ENCODE data around the gene WIPI1. TPM values are rescaled to one million over a fixed set of nuclear protein-coding genes. Genes with fewer than 3 reads are reported as not detected.
"Not testable (repeated sequence)": the region's sequence is repeated elsewhere in the genome, so short reads cannot be mapped to it uniquely, and the experiment has no call there.

WIPI1 gene
- total and polyA plus RNA-seq, 4 experiments from 2014 or later = 4.4 to 12.3 (median 9.9) TPM

DNA sequence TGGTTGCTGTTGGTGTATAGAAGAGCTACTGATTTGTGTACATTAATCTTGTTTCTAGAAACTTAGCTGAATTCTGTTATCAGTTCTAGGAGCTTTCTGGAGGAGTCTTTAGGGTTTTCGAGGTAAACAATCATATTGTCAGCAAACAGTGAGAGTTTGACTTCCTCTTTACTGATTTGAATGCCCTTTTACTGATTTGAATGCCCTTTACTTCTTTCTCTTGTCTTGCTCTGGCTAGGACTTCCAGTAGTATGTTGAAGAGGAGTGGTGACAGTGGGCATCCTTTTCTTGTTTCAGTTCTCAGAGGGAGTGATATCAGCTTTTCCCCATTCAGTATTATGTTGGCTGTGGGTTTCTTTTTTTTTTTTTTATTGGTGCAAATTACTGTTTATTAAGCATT lies 49.6 kb downstream of the WIPI1 start:
- H3K4me1 Mint-ChIP-seq; H3K27me3 Mint-ChIP-seq; DNase-seq; intact Hi-C loops (cut with micrococcal nuclease); H3K4me3 Mint-ChIP-seq; H3K4me3 ChIP-seq (ENCODE audit: low read length in 2 of 2); H3K36me3 ChIP-seq (ENCODE audit: insufficient read depth, low read length); H3K27ac Mint-ChIP-seq; H3K27me3 ChIP-seq (ENCODE audit: insufficient read depth, low read length); H3K9me3 ChIP-seq (ENCODE audit: control insufficient read depth in 1 of 2, low read length in 2 of 2); H3K4me1 ChIP-seq (ENCODE audit: insufficient read depth, low read length); H3K27ac ChIP-seq (ENCODE audit: low read depth, low read length): not testable (repeated sequence)
- ChIA-PET POLR2A (ENCODE audit: partially characterized antibody) (interaction anchor here (0.6 kb wide), 1 partner anchor 25 kb away, joined by 3 read pairs; no protein-coding TSS in a partner anchor), CTCF (ENCODE audit: partially characterized antibody) (interaction anchor here (1.0 kb wide), 1 partner anchor 9 kb away, joined by 3 read pairs; no protein-coding TSS in a partner anchor)
- peaks cover 20 to 36% of the 10 kb centered on the region in 2 donors for H3K36me3 Mint-ChIP-seq
- H3K9me3 Mint-ChIP-seq = peaks cover 0 to 52% (median 35%) of the 10 kb centered on the region in 8 donors

GRCh38 chr17:68403837-68404236 lies 53.5 kb downstream of the WIPI1 start:
- H3K36me3 ChIP-seq (ENCODE audit: insufficient read depth, low read length); DNase-seq; H3K27me3 ChIP-seq (ENCODE audit: insufficient read depth, low read length); H3K4me3 ChIP-seq (ENCODE audit: low read length in 2 of 2); H3K4me3 Mint-ChIP-seq; intact Hi-C loops (cut with micrococcal nuclease); H3K27ac ChIP-seq (ENCODE audit: low read depth, low read length); H3K9me3 ChIP-seq (ENCODE audit: control insufficient read depth in 1 of 2, low read length in 2 of 2); H3K27me3 Mint-ChIP-seq; CTCF ChIA-PET (ENCODE audit: partially characterized antibody); POLR2A ChIA-PET (ENCODE audit: partially characterized antibody): not testable (repeated sequence)
- peaks cover 0 to 41% (median 34%) of the 10 kb centered on the region in 8 donors for H3K9me3 Mint-ChIP-seq
- peak overlapping the region in 1 of 7 donors; percentile 57 for H3K27ac Mint-ChIP-seq
- peaks cover 19% of the 10 kb centered on the region for H3K4me1 ChIP-seq (ENCODE audit: insufficient read depth, low read length)
- H3K4me1 Mint-ChIP-seq = peaks cover 14 to 21% (median 18%) of the 10 kb centered on the region in 4 donors
- peaks cover 20 to 36% of the 10 kb centered on the region in 2 donors for H3K36me3 Mint-ChIP-seq

GRCh38 chr17:68403122-68403521 lies 54.2 kb downstream of the WIPI1 start:
- no peak overlapping the region for H3K4me3 ChIP-seq (ENCODE audit: low read length in 2 of 2)
- peaks cover 26% of the 10 kb centered on the region for H3K4me1 ChIP-seq (ENCODE audit: insufficient read depth, low read length)
- H3K9me3 ChIP-seq (ENCODE audit: control insufficient read depth in 1 of 2, low read length in 2 of 2) = no peaks in the 10 kb centered on the region
- ChIA-PET POLR2A (ENCODE audit: partially characterized antibody) (no interaction called here), CTCF (ENCODE audit: partially characterized antibody) (no interaction called here)
- H3K36me3 Mint-ChIP-seq = peaks cover 20 to 36% of the 10 kb centered on the region in 2 donors
- H3K4me3 Mint-ChIP-seq = no peak overlapping the region
- no peaks in the 10 kb centered on the region for H3K27me3 ChIP-seq (ENCODE audit: insufficient read depth, low read length)
- no peak overlapping the region for H3K27ac ChIP-seq (ENCODE audit: low read depth, low read length)
- no peaks in the 10 kb centered on the region for H3K27me3 Mint-ChIP-seq
- H3K36me3 ChIP-seq (ENCODE audit: insufficient read depth, low read length) = no peaks in the 10 kb centered on the region
- peaks cover 18 to 28% (median 24%) of the 10 kb centered on the region in 4 donors for H3K4me1 Mint-ChIP-seq
- DNase-seq = no peak
- peak overlapping the region in 1 of 7 donors; percentile 18 for H3K27ac Mint-ChIP-seq
- intact Hi-C loops (cut with micrococcal nuclease) = no loop called here
- H3K9me3 Mint-ChIP-seq = peaks cover 0 to 41% (median 34%) of the 10 kb centered on the region in 8 donors

DNA sequence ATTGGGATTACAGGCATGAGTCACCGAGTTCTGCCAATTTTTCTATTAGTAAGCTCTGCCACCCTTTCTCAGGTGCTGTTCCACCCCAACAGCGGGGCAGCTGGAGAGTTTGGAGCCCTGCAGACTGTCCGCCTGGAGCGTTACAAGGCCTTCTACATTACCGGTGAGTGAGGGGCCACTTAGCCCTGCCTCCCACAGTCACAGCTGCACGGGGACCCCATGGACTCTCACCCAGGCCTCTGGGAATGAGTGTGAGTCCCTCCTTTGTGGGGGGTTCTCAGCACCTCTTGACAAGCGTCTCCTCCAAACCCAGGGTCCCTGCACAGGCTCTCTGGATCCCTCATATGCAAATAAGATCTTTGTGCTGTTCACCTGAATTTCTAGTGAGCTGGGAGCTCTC lies 56.0 kb downstream of the WIPI1 start:
- intact Hi-C loops (cut with micrococcal nuclease) = no loop called here
- H3K4me1 Mint-ChIP-seq = peaks cover 27 to 44% (median 34%) of the 10 kb centered on the region in 4 donors
- Histone ChIP-seq H3K27ac (ENCODE audit: low read depth, low read length) (no peak overlapping the region), H3K36me3 (ENCODE audit: insufficient read depth, low read length) (no peaks in the 10 kb centered on the region), H3K4me3 (ENCODE audit: low read length in 2 of 2) (no peak overlapping the region), H3K4me1 (ENCODE audit: insufficient read depth, low read length) (peaks cover 38% of the 10 kb centered on the region), H3K27me3 (ENCODE audit: insufficient read depth, low read length) (no peaks in the 10 kb centered on the region), H3K9me3 (ENCODE audit: control insufficient read depth in 1 of 2, low read length in 2 of 2) (no peaks in the 10 kb centered on the region)
- H3K4me3 Mint-ChIP-seq = no peak overlapping the region
- peaks cover 0 to 26% (median 19%) of the 10 kb centered on the region in 8 donors for H3K9me3 Mint-ChIP-seq
- peak overlapping the region in 3 of 7 donors; percentile 8 to 57 (median 25) for H3K27ac Mint-ChIP-seq
- peaks cover 12 to 29% of the 10 kb centered on the region in 2 donors for H3K36me3 Mint-ChIP-seq
- no peak for DNase-seq
- ChIA-PET POLR2A (ENCODE audit: partially characterized antibody) (interaction anchor here (1.7 to 2.2 kb wide), 2 partner anchors 13 to 110 kb away, joined by 6 to 9 read pairs; partner anchors contain the start of genes ARSG and SLC16A6), CTCF (ENCODE audit: partially characterized antibody) (interaction anchor here (1.5 to 3.3 kb wide), 2 partner anchors 30 to 137 kb away, joined by 5 to 60 read pairs; no protein-coding TSS in a partner anchor)
- no peaks in the 10 kb centered on the region for H3K27me3 Mint-ChIP-seq

- Mint-ChIP-seq H3K27ac (peak overlapping the region in 6 of 7 donors; percentile 64 to 87 (median 76)), H3K4me3 (peak overlapping the region in 6 of 8 donors; percentile 6 to 77 (median 57)), H3K36me3 (peaks cover 9 to 26% of the 10 kb centered on the region in 2 donors), H3K9me3 (peaks cover 0 to 19% (median 12%) of the 10 kb centered on the region in 8 donors), H3K4me1 (peaks cover 27 to 44% (median 34%) of the 10 kb centered on the region in 4 donors), H3K27me3 (no peaks in the 10 kb centered on the region)
- no peak overlapping the region for H3K27ac ChIP-seq (ENCODE audit: low read depth, low read length)
- peaks cover 38% of the 10 kb centered on the region for H3K4me1 ChIP-seq (ENCODE audit: insufficient read depth, low read length)
- intact Hi-C loops (cut with micrococcal nuclease) = no loop called here
- H3K4me3 ChIP-seq (ENCODE audit: low read length in 2 of 2) = no peak overlapping the region
- ChIA-PET CTCF (ENCODE audit: partially characterized antibody) (interaction anchor here (1.5 to 4.0 kb wide), 5 partner anchors 16 to 136 kb away, joined by 5 to 60 read pairs (median 16); no protein-coding TSS in a partner anchor), POLR2A (ENCODE audit: partially characterized antibody) (interaction anchor here (1.7 to 2.2 kb wide), 2 partner anchors 14 to 109 kb away, joined by 6 to 9 read pairs; partner anchors contain the start of genes ARSG and SLC16A6)
- peak in 1 of 5 donors; percentile 42 for DNase-seq
- no peaks in the 10 kb centered on the region for H3K36me3 ChIP-seq (ENCODE audit: insufficient read depth, low read length)
- no peaks in the 10 kb centered on the region for H3K27me3 ChIP-seq (ENCODE audit: insufficient read depth, low read length)
- H3K9me3 ChIP-seq (ENCODE audit: control insufficient read depth in 1 of 2, low read length in 2 of 2) = peaks cover 0 to 4% of the 10 kb centered on the region in 2 donors
Observed at GRCh38 chr17:68400404-68400735, 56.9 kb downstream of the WIPI1 start.

DNA sequence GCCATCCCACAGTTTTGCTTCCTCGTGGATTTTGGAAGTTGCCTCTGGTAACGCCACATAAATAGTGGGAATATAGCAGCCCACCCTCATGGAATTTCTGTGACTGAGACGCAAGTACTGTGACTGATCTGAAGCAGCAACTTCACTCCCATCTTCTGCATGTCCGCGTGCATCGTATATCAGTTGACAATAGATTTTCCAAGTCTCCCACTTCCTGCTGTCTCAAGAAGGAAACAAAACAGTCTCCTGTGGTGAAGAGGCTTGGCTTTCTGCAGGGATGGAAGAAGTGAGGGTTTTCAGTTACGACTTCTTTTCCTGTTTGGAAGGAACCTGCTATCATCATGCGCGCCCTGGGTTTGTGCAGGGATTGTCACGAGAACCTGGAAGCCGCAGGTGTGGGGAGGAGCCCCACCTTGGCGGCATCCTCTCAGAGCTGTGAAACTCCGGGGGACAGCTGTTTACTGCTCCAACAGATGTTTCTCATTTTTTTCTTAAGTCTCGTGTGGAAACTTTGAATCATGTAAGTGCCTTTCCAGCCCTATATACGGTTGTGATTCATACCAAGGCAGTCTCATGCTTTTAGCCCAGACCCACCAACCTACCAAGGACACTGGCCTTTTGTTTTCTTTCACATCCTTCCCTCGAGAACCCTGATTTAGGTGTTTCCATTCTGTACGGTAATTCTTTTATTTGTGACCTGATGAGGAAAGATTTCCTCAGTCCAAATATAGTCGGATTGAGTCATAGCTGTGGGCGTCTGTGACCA lies 57.5 kb downstream of the WIPI1 start:
- Mint-ChIP-seq H3K4me3 (peak overlapping the region in 7 of 8 donors; percentile 6 to 77 (median 46)), H3K36me3 (peaks cover 10 to 25% of the 10 kb centered on the region in 2 donors), H3K9me3 (peaks cover 0 to 16% (median 10%) of the 10 kb centered on the region in 8 donors), H3K4me1 (peaks cover 27 to 44% (median 34%) of the 10 kb centered on the region in 4 donors), H3K27me3 (no peaks in the 10 kb centered on the region), H3K27ac (peak overlapping the region in 6 of 7 donors; percentile 64 to 87 (median 76))
- H3K4me1 ChIP-seq (ENCODE audit: insufficient read depth, low read length) = peaks cover 38% of the 10 kb centered on the region
- H3K27me3 ChIP-seq (ENCODE audit: insufficient read depth, low read length) = no peaks in the 10 kb centered on the region
- DNase-seq = peak in 2 of 5 donors; percentile 18 to 61
- H3K36me3 ChIP-seq (ENCODE audit: insufficient read depth, low read length) = no peaks in the 10 kb centered on the region
- peaks cover 0 to 9% of the 10 kb centered on the region in 2 donors for H3K9me3 ChIP-seq (ENCODE audit: control insufficient read depth in 1 of 2, low read length in 2 of 2)
- POLR2A ChIA-PET (ENCODE audit: partially characterized antibody) = interaction anchor here (1.0 to 2.2 kb wide), 10 partner anchors 14 to 136 kb away, joined by 3 to 26 read pairs (median 6); partner anchors contain the start of genes ARSG and SLC16A6
- CTCF ChIA-PET (ENCODE audit: partially characterized antibody) = interaction anchor here (0.7 to 4.0 kb wide), 20 partner anchors 9 to 219 kb away, joined by 3 to 60 read pairs (median 6); partner anchors contain the start of genes ARSG and SLC16A6
- H3K27ac ChIP-seq (ENCODE audit: low read depth, low read length) = no peak overlapping the region
- intact Hi-C loops (cut with micrococcal nuclease) = loop anchor here (1.0 to 5.0 kb wide), 4 partner anchors 37 to 137 kb away; no protein-coding TSS in a partner anchor
- H3K4me3 ChIP-seq (ENCODE audit: low read length in 2 of 2) = no peak overlapping the region

Measured in CD4-positive, alpha-beta memory T cell (primary cell).